ENCODE results near the gene DIS3L2. TPM values are rescaled to one million over a fixed set of nuclear protein-coding genes. Genes with fewer than 3 reads are reported as not detected.

DIS3L2 gene
- total RNA-seq, 1 experiment from 2014 or later = 32.6 TPM

DNA sequence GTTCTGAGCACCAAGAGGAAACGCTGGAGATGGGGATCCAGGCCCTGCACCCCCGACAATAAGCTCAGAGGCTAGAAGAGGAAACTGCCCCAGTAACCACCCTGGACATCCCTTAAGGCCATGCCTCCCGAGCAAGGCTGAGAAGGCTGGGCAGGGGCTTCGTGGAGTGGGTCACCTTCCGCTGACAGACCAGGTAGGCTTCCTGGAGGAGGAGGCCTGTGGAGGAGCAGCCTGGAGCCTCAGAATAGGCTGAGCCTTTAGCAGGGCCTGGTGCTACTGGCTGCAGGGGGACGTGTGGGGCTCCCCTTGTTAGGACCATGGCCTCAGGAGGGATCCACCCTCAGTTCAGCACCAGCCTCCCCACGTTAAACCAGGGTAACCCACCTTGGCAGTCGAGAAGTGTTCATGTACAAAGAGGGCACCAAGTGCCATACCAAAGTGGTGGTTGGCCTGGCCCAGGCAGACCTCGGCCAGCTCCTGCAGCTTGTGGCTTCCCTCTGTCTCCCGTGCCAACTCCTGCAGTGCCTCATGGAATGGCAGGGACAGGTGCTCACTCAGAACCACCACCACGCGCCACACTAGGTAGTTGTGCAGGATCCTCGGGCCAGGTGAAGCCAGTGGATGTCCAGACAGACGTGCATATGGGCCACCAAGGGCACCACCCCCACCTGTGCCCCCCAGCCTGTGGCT is 388.6 kb downstream of the DIS3L2 start:
- BruUV-seq (replicated peaks) = no TSS peak
- TF ChIP-seq, protein P1, sequence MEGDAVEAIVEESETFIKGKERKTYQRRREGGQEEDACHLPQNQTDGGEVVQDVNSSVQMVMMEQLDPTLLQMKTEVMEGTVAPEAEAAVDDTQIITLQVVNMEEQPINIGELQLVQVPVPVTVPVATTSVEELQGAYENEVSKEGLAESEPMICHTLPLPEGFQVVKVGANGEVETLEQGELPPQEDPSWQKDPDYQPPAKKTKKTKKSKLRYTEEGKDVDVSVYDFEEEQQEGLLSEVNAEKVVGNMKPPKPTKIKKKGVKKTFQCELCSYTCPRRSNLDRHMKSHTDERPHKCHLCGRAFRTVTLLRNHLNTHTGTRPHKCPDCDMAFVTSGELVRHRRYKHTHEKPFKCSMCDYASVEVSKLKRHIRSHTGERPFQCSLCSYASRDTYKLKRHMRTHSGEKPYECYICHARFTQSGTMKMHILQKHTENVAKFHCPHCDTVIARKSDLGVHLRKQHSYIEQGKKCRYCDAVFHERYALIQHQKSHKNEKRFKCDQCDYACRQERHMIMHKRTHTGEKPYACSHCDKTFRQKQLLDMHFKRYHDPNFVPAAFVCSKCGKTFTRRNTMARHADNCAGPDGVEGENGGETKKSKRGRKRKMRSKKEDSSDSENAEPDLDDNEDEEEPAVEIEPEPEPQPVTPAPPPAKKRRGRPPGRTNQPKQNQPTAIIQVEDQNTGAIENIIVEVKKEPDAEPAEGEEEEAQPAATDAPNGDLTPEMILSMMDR (IDR thresholded peaks at IDR 0.05; ENCODE audit: unreplicated experiment) = no peak
- intact Hi-C loops (cut with micrococcal nuclease) = no loop called here
- Mint-ChIP-seq H3K27me3 (ENCODE audit: insufficient read depth, unreplicated experiment) (no peaks in the 10 kb centered on the region), H3K4me3 (ENCODE audit: unreplicated experiment) (no peak overlapping the region), H3K4me1 (ENCODE audit: insufficient read depth, unreplicated experiment) (no peaks in the 10 kb centered on the region), H3K9me3 (ENCODE audit: unreplicated experiment) (no peaks in the 10 kb centered on the region), H3K36me3 (ENCODE audit: insufficient read depth, unreplicated experiment) (no peaks in the 10 kb centered on the region), H3K27ac (ENCODE audit: low read depth, unreplicated experiment) (no peak overlapping the region)
- ChIA-PET CTCF (no interaction called here), POLR2A (no interaction called here)
- DNase-seq (ENCODE audit: unreplicated experiment) = no peak

GRCh38 chr2:232350804-232351685 is 389.5 kb downstream of the DIS3L2 start:
- TF ChIP-seq, protein P1 (IDR thresholded peaks at IDR 0.05; ENCODE audit: unreplicated experiment) = no peak
- POLR2A ChIA-PET = interaction anchor here (0.6 kb wide), 1 partner anchor 209 kb away, joined by 3 read pairs; no protein-coding TSS in a partner anchor
- H3K27ac Mint-ChIP-seq (ENCODE audit: low read depth, unreplicated experiment) = no peak overlapping the region
- no peaks in the 10 kb centered on the region for H3K36me3 Mint-ChIP-seq (ENCODE audit: insufficient read depth, unreplicated experiment)
- H3K27me3 Mint-ChIP-seq (ENCODE audit: insufficient read depth, unreplicated experiment) = peaks cover under 1% of the 10 kb centered on the region
- CTCF ChIA-PET = interaction anchor here (0.7 to 1.0 kb wide), 2 partner anchors 88 to 90 kb away, joined by 3 read pairs; no protein-coding TSS in a partner anchor
- DNase-seq (ENCODE audit: unreplicated experiment) = no peak
- intact Hi-C loops (cut with micrococcal nuclease) = no loop called here
- no peaks in the 10 kb centered on the region for H3K9me3 Mint-ChIP-seq (ENCODE audit: unreplicated experiment)
- no peaks in the 10 kb centered on the region for H3K4me1 Mint-ChIP-seq (ENCODE audit: insufficient read depth, unreplicated experiment)
- no peak overlapping the region for H3K4me3 Mint-ChIP-seq (ENCODE audit: unreplicated experiment)
- no TSS peak for BruUV-seq (replicated peaks)

DNA sequence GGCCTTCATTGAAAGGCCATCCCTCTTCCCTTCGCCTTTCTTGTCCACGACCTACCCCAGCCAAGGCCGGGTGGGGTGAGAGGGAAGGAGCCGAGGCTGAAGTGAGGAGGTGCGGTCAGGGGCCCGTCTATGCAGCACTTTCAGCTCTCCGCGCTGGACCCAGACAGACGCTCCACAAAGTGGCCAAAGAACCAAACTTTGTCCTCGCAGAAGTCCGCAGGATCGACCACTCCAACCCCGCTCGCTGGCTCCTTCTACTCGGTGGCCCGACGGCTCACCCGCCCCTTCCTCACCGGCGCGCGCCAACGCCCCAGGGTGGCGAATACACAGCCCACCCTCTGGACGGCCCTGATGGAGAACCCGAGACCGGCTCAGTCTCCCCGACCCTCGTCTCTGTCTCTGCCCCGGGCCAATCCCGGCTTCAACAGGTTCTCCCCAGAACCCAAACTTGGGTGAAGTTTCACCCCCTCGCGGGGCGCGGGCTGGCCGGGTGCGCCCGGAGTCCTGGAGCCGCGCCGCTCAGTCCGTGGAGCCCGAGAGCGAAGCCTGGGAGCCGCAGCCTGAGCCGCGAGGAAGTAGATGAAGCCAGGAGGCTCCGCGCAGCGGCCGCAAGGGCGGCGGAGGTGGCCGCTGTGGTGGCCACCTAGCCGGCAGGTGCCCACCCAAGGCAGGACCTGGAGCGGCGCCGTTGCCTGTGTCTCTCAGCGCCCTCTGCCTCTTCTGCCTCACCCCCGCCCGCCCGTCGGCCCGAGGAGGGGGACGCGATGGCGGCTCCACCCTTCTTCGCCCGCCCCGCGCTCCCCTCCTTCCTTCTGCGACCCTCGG is 390.4 kb downstream of the DIS3L2 start:
- intact Hi-C loops (cut with micrococcal nuclease) = no loop called here
- DNase-seq (ENCODE audit: unreplicated experiment) = no peak
- peaks cover 9% of the 10 kb centered on the region for H3K27me3 Mint-ChIP-seq (ENCODE audit: insufficient read depth, unreplicated experiment)
- no peak overlapping the region for H3K4me3 Mint-ChIP-seq (ENCODE audit: unreplicated experiment)
- no peaks in the 10 kb centered on the region for H3K4me1 Mint-ChIP-seq (ENCODE audit: insufficient read depth, unreplicated experiment)
- H3K9me3 Mint-ChIP-seq (ENCODE audit: unreplicated experiment) = no peaks in the 10 kb centered on the region
- TF ChIP-seq, protein P1 (IDR thresholded peaks at IDR 0.05; ENCODE audit: unreplicated experiment) = no peak
- no peaks in the 10 kb centered on the region for H3K36me3 Mint-ChIP-seq (ENCODE audit: insufficient read depth, unreplicated experiment)
- ChIA-PET CTCF (interaction anchor here (0.9 to 1.0 kb wide), 2 partner anchors 15 to 89 kb away, joined by 3 read pairs; no protein-coding TSS in a partner anchor), POLR2A (interaction anchor here (0.6 kb wide), 1 partner anchor 210 kb away, joined by 3 read pairs; no protein-coding TSS in a partner anchor)
- BruUV-seq (replicated peaks) = no TSS peak
- H3K27ac Mint-ChIP-seq (ENCODE audit: low read depth, unreplicated experiment) = no peak overlapping the region
